ENCODE data around the gene PSMB5.

- TF ChIP-seq POLR2A (IDR thresholded peaks at IDR 0.05) (no peak), CTCF (IDR thresholded peaks at IDR 0.05 in 4 of 5, conservative IDR thresholded peaks at IDR 0.05 in 1 of 5) (no peak)
Observed at GRCh38 chr14:23066368-23066767, 31.7 kb upstream of the PSMB5 start.

Measured in gastrocnemius medialis (tissue), 4 donors.